ENCODE data around the gene CNTN5. TPM values are rescaled to one million over a fixed set of nuclear protein-coding genes. Genes with fewer than 3 reads are reported as not detected.
A peak's percentile ranks its signal among the peaks of the same experiment; 100 is the strongest.

Gene CNTN5
- polyA plus RNA-seq, 12 donors, result 3.0 to 8.7 (median 5.2) TPM; not detected in 2

DNA sequence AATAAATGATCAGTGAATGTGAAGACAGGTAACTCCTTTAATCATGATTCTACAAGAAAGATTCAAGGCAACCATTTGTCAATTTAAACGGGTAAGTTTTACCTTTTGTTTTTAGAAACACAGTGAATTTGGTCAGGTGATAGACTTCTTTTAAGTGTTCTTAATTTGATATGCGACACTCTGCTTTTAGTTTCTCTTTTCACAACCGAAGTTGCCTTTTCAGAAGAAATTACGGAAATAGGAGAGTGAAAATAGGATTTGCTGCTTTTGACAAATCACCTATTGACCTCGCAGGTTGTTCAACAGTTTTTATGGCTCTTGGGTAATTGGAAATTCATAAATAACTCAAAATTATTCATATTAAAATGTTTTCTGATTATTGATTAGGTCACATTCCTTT lies 142.1 kb downstream of the CNTN5 start:
- DNase-seq, result no peak

DNA sequence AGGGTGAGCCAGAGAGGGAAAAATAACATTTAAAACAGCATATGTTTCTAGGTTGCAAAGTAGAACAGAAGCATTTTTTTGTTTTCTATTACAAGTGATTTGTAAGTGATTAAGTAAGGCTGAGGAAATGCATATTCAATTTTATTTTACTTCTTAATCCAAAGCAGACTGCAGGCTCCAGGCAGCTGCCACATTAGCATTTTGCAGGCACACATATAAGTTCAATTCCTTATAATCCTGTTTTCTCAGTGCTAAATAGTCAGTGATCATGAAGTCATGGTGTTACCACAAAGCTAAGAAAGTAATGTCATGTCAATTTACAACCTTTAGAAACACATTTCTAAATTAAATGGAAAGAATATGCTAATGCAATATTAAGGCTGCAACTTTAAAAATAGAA lies 149.8 kb downstream of the CNTN5 start:
- no peak for DNase-seq

DNA sequence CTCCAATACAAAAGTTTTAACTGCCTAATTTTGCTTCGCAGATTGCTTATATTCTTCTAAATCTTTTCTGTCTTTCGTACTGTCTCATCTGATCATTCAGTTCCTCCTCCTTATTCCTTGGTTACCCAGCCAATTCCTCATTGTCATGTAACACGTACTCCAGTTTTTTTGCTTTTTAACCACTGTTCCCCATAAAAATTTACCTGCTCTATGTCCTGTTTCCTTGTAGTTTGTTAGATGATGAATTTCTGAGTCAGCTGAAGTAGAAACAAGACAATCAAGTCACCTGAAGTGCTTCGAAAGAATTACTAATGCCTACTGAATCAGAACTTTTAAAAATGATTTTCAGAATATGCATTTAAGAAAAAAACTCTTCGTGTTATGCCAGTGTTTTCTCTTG lies 150.6 kb downstream of the CNTN5 start:
- no peak for DNase-seq

DNA sequence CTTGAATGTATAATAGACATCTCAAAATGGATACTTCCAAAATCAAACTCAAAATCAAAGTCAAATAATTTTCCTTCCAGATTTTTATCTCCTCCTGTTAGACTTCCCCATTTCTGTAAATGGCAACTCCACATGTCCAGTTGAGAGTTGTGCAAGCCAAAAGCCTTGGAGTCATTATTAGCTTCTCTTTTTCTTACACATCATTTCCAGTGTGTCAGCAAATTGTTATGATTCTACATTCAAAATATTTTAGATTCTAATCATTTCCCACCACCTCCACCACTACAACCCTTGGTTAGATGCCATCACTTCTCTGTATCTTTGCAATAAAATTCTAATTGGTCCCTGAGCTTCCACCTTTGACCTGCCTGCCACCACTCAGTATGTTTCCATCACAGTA lies 155.7 kb downstream of the CNTN5 start:
- DNase-seq, result no peak

DNA sequence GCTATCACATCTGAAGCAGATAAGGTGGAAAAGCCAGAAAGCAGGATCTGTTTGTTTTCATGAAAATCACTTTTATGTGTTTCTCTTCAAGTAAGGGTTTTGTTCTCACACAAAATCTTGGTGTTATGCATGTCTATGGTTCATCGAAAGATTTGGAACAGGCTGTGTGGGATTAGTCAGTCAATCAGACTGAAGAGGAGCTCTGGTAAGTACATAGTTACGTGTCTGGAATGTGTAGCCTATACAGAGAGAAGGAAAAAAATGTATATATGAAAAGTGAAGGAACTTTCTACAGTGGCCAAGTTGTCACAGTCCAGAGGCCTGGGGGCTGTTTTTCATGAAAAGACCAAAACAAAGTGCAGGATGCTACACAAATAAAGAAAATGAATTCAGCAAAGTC lies 156.7 kb downstream of the CNTN5 start:
- no peak for DNase-seq

DNA sequence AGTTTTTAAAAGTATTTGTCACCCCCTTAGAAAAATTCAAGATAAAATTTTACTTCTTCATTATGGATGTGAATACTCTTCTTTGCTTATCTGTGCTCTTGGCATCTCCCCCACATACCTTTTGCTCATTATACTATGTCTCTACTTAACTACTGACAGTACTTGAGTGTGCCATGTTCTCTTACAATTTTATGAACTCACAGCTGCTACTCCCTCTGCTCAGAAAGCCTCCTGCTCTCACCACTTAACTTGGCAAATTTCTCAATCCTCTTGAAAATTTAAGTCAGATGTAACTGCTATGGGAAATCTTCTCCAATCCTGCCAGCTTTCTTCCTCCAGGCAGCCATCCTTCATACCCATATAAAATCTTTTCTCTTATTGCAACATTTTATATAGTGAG lies 163.4 kb downstream of the CNTN5 start:
- no peak for DNase-seq

DNA sequence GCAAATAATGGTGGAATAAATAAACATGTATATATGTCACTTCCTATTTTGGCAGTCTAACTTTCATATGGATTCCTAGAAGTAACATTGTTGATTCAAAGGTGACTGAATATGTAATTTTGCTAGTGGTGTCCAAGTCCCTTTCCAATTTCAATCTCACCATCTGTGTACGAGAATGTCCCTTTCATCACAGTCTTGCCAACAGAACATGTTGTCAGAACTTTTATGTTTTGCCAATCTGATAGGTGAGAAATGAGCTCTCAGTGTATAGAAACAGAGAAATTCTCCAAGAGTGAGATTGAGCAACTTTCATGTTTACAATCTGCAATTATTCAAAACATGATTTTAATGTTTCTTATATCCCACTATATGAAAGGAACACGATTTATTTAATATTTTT lies 167.5 kb downstream of the CNTN5 start:
- DNase-seq, result no peak

DNA sequence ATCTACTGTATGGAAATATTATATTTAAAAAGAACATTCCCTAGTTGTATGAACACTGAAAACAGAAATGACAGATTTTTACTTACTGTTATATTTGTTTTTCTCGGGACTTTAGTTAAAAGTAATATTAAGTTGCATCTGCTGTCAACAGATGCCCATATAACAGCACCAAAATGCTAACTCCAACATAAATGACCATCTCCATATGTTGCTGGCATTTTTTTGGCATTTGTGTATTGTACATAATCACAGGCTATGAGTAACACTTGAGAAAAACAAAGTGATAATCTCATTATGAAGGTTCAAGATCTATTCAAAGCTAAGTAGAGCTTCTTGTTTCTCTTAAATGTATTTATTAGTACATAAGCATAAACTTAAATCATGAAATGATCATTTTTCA lies 172.0 kb downstream of the CNTN5 start:
- no peak for DNase-seq

DNA sequence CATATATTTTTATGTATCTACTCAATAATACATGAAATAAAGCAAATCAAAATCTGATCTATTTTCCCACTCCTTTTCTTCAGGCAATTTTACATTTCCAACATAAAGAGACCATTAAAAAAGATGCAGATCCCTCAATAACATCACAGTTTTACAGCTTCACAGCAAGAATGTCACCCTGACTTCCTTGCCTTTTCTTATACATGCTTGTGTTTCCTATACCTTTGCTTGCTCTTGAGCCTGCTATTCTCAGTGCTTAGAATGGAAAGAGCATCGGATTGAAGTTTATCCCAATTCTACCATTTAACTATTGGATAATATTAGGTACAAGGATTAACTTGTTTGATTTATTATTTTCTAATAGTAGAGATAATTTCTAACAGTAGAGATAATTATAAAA lies 176.7 kb downstream of the CNTN5 start:
- DNase-seq, result no peak

DNA sequence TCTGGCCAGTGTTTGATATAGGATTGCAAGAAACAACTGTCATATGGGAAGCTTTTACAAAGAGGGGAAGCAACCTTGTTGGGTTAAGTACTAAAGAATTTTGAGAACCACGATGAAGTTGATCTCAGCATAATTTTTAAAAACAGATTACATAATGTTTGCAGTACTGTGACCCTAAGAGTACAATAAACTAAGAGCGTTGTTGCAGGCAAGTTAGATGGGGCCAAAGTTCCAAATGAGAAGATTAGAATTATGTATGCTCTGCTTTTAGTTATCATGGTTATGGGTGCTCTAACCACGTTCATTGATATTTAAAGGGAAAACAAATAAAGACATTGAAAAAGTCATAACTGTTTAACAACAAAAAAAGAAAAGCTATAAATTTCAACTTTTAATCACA lies 177.5 kb downstream of the CNTN5 start:
- DNase-seq, result no peak

DNA sequence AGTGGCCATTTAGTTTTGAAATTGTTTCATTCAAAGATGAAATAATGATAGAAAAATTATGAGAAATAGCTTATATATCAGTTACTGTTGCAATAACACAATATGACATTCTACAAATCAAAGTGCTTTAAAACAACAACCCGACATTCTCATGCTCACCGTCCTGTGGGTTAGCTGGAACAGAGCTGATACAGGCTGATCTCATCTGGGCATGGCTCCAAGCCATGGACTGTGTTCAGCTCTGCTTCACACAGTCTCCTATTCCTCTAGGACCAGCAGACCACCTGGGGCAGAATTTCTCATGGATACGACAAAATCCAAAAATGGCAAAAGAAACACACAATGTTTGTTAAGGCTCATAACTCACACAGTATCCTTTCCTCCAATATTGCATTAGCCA lies 178.6 kb downstream of the CNTN5 start:
- peak; percentile 4 for DNase-seq

DNA sequence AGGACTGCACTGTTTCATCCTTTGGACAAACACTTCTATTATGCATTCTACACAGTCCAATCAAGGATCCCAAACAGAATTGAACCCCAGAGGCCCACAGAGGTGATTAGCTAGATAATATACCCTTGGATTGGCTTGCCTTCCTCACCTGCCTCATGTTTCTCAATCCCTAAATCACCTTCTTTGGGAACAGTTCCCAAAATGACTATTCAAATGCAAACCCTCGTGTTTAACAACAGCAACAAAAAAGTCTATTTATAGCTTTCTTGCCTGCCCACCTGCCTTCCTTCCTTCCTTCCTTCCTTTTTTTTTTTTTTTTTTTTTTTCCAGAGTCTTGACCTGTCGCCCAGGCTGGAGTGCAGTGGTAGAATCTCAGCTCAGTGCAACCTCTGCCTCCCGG lies 180.0 kb downstream of the CNTN5 start:
- no peak for DNase-seq

DNA sequence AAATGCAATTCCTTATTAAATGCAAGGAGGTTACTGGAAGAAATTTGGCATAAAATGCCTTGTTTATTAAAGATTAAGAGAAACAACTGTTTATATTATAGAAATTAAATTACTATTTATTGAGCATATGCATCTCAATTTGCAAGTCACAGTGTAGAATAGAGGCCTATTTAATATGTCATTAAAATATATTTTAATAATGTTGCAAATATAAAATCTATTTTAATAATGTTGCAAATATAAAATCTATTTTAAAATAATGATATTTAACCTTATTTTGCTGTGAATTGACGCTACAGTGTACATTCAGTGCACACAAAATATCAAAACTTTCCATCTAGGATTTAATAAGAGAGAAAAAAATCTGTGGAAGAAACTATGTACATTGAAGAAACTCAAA lies 188.1 kb downstream of the CNTN5 start:
- DNase-seq, result no peak

DNA sequence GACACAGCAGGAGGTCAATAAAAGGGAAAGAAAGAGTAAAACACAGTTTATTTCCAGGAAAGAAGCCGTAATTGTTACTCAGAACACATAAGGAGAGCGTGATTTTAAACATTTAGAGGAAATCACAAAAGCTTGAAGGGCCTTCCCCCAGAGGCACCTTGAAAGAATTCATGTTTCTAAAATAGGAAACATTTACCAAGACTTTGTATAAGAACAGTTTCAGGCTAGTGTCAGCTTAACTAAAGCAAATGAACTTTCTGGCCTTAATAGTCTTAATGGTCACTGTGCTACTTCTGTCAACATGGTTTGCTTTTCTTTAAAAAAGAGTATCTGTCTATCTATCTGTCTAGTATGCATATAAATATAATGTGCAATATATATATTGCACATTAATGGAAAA lies 208.8 kb downstream of the CNTN5 start:
- no peak for DNase-seq

DNA sequence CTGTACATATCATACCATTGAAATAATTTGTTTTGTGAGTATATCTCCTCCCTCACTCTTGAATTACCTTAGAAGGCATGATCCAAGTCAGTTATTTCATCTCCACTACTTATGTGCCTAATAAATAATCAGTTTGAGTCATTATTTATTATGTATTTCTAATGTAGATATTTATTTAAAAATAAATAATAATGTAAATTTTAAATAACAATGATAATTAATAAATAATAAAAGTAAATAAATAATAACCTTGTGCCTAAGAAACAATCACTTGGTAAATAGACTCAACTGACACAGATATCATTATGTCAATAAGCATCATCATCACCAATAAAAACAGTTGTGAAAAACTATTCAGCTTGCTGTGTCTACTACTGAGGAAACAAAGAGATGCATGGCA lies 213.8 kb downstream of the CNTN5 start:
- no peak for DNase-seq

DNA sequence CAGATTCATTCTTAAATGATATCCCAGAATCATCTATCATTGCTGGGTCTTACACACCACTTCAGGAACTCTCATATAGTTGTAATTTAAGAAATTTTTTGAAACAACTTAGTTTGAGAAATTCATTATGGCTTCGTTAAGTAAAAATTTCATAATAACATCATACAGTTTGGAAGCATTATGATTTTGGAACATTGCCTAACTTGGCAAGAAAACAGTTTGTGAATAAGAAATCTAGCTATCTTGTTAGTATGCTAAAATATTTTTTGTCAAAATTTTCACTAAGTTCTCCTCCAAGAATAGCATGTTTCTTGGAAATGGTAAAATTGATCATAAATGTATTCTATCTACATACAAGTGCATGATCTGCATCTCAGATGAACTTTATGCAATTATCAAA lies 217.7 kb downstream of the CNTN5 start:
- peak; percentile 3 for DNase-seq

DNA sequence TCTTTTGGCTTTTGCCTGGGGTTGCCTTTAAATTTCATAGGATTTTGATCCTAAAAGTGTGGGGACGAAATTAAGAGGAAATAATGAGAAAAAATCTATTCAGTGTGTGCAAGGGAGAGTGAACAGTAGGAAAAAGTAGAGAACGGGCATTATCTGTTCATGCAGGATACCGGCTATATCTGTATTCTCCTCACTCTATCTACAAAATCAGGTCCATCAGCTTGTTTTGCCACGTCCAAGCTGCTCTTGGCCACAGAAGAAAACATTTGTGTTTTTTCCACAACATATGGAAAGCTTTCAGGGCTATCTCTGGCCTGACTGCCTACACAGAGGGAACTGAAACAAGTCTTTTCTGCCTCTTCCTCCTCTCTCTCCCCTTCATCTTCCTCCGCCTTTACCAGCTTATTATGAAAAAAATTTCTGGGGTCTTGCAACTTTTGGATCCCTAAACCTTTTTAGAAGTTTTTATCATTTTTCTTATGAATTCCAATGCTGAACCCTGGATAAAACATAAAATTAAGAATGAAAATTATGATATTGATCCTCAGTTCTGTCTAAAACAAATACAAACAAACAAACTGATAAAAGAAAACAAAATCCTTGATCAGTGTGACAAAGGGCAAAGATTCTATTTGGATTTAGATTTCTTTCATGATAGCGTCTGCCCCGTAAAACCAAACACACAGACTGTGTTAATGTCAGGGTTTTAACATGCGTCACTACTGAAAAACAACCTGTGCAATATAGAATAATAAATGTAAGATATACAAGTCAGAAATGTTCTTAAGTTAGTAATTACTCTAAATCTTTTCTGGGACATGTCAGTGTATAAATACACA lies 219.7 kb downstream of the CNTN5 start:
- DNase-seq, result no peak

DNA sequence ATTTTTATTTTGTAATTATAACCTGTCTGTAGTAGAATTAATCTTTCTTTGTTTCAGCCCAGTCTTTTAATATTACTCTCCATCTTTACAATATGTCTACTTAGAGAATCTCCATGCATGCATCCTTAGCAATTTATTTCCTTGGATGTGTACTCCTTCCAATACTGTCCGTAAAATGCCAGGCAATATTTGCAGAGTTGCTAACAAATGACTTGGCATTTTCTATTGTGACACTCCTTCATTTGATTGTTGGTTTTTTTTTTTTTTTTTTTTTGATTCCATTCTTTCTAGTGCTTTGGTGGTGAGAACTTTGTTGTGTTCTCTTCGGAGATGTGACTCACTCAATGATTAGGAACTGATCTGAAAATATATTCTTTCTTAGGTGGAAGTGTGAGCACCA lies 220.3 kb downstream of the CNTN5 start:
- no peak for DNase-seq

DNA sequence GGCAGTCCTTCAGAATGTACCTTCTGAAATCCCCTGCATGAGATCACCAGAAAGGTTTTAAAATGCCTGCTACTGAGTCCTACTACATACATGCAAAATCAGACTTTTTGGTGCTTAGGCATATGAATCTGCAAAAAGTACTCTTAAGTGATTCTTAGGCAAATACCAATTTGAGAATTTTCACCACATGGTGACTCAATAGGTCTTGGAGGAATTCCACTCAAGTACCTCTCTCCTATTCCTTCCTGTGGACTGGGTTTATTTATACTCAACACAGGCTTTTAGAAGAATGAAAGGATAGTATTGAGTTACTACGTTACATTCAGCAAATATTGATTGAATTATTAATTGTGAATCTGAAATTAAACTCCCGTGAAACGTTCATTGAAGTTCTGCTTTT lies 223.9 kb downstream of the CNTN5 start:
- DNase-seq, result no peak

DNA sequence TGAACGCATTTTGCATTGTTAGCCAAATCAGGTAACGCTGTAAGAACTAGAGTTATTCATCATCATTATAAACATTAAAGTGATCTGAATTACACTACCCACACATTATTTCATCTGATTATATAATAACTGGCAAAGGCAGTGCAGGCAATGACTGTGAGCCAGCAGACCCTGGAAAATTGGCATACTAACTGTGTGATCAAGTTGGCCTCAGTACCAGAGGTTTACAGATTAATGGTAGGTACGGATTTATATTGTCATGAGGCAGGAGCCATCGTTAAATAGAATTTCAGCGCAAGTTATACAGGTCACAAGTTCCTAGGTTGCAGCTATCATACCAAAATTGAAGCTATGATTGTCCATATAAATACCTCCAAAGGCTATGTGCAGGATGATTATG lies 225.4 kb downstream of the CNTN5 start:
- DNase-seq, result no peak

DNA sequence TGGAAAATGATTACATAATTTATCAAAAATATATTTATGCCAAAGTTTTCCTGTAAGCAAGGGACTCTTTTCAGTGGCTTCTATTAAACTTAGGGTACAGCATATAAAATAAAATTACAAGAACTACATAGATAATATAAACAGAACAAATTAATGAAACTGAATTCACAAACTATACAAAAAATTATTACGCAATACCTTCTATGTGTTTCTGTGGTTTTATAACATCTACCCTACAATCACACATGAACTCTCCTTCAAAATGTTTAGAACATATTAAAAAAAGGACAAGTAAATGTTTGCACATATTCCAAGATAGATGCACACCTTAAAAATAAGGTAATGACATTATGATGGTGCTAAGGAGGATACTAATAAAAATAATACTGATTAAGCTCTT lies 235.9 kb downstream of the CNTN5 start:
- no peak for DNase-seq

DNA sequence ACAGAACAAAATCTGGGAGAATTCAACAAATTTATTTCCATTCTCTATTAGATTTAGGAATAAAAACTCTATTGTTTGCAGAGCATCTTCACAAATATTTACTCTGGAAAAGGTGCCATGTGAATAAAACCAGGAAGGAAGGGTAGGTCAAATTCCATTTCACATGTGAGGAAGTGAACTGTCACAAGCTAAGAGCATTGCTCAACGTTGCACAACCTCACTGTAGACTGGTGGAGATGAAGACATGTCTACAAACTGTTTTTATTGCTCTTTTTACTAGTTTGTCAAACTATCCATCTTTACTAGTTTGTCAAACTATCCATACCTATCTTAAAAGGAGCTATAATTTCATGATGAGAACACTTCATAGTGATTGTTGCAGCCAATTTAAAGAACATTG lies 236.4 kb downstream of the CNTN5 start:
- DNase-seq, result no peak

DNA sequence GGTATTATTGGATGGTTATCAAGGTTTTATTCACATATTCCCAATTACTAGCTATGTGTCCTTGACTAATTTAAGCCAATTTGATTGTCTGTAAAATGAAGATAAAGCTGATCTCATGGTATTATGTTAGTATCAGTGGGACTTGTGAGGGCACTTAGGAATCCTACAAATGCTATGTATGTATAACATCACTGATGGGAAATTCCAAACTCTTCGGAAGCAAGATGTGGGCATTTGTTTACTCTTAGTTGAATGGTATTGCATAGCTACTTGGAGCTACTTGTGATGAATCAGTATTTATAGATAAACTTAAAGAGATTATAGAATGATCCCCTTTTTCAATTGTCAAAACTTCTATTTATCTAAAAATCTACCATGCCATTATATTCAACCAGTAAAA lies 239.9 kb downstream of the CNTN5 start:
- DNase-seq, result no peak

DNA sequence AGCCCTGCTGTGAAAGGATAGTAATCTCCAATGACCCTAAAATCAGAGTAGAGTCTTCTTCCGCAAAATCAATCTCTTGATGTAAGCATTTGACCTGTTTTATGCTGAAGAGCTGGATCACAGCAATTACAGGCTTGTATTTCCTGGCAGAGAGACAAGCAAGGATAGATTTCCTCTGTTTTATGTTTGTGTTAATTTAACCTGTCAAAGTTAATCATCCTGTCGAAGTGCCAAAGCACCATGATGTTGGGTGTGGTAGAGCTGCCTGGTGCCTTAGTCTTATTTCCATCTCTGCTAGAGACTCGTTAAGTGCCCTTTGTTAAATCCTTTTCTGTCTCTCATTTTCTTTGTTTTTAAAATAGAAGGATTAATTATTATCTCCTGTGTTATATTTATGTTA lies 248.1 kb downstream of the CNTN5 start:
- no peak for DNase-seq
